ENCODE results near the gene ST6GALNAC3.

DNA sequence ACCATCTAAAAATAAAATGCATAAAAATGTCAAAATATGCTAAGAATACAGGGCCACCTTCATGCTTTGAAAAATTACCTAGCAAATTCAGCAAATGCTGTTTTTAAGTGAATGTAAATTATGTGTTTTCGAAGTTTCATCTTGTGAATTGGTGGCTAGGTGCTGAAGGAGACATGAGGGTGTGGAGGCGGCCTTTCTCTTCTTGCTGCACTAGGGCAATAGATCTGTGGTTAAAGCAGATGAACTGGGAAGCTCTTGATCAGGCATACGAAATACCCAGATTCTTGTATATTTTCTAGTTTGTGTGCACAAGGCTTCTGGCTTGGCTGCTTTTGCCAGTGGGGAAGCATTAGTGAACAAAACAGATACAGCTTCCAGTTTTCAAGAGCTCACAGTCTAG is 224.5 kb downstream of the ST6GALNAC3 start:
- TF ChIP-seq, protein P1, sequence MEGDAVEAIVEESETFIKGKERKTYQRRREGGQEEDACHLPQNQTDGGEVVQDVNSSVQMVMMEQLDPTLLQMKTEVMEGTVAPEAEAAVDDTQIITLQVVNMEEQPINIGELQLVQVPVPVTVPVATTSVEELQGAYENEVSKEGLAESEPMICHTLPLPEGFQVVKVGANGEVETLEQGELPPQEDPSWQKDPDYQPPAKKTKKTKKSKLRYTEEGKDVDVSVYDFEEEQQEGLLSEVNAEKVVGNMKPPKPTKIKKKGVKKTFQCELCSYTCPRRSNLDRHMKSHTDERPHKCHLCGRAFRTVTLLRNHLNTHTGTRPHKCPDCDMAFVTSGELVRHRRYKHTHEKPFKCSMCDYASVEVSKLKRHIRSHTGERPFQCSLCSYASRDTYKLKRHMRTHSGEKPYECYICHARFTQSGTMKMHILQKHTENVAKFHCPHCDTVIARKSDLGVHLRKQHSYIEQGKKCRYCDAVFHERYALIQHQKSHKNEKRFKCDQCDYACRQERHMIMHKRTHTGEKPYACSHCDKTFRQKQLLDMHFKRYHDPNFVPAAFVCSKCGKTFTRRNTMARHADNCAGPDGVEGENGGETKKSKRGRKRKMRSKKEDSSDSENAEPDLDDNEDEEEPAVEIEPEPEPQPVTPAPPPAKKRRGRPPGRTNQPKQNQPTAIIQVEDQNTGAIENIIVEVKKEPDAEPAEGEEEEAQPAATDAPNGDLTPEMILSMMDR (IDR thresholded peaks at IDR 0.05; ENCODE audit: poor library complexity), result no peak
- TF ChIP-seq EZH2 (IDR thresholded peaks at IDR 0.05; ENCODE audit: borderline replicate concordance) (no peak), EZH2phosphoT487 (IDR thresholded peaks at IDR 0.05; ENCODE audit: low read depth, severe bottlenecking, unreplicated experiment) (no peak)

Measured in hepatocyte (in vitro differentiated cells).